H1 (cell line): ENCODE results near the gene ELMO3. TPM values are rescaled to one million over a fixed set of nuclear protein-coding genes. Genes with fewer than 3 reads are reported as not detected.

Source experiments
- CTCF ChIA-PET: fragments of 300-600 bp; sonication (Branson Sonifier 250); formaldehyde crosslinking; loops from one replicate; lab custom pipeline; 2021; ENCODE audit not compliant: partially characterized antibody; lab: Charles Lee
- POLR2A ChIA-PET: fragments of 300-600 bp; sonication (Branson Sonifier 250); formaldehyde crosslinking; loops from one replicate; lab custom pipeline; 2021; ENCODE audit warnings: inconsistent platforms; ENCODE audit not compliant: partially characterized antibody; lab: Charles Lee
- DNase-seq, 2 experiments: peaks; one replicate each; pipeline versions ENCODE4 v3.0.0 to v3.0.0-alpha.2; 2010 to 2022; ENCODE audit warnings: low spot score in 2 of 2, low read depth in 1 of 2, mixed read lengths in 1 of 2
- FAIRE-seq: peaks from 2 replicates; lab custom pipeline; 2011; peaks lifted over from hg19 to GRCh38; lab: Jason Lieb, UNC
- H2AFZ ChIP-seq: 2 replicates; pipeline ENCODE4 v1.8.1; 2012; ENCODE audit warnings: low read length, inconsistent platforms
- H2AK5ac ChIP-seq: 2 replicates; pipeline ENCODE4 v1.6.1; 2013; ENCODE audit warnings: low read depth, low read length
- H2BK120ac ChIP-seq: replicated peaks from 2 replicates; pipeline ENCODE3; 2013; ENCODE audit warnings: low read depth, low read length, inconsistent platforms
- H2BK12ac ChIP-seq: 2 replicates; pipeline ENCODE4 v1.6.1; 2013; ENCODE audit warnings: low read depth, low read length
- H2BK15ac ChIP-seq: 2 replicates; pipeline ENCODE4 v1.6.1; 2013; ENCODE audit warnings: low read length
- H2BK20ac ChIP-seq: 2 replicates; pipeline ENCODE4 v1.6.1; 2013; ENCODE audit warnings: low read length
- H2BK5ac ChIP-seq: 2 replicates; pipeline ENCODE4 v1.6.1; 2013; ENCODE audit warnings: low read depth, low read length
- H3K14ac ChIP-seq: 2 replicates; pipeline ENCODE4 v1.6.1; 2013; ENCODE audit warnings: inconsistent platforms; ENCODE audit not compliant: insufficient read length
- H3K18ac ChIP-seq: 2 replicates; pipeline ENCODE4 v1.6.1; 2013; ENCODE audit warnings: low read length; ENCODE audit errors: extremely low read depth
- H3K23ac ChIP-seq: 2 replicates; pipeline ENCODE4 v1.6.1; 2013; ENCODE audit warnings: inconsistent platforms; ENCODE audit not compliant: insufficient read length
- H3K23me2 ChIP-seq: 2 replicates; pipeline ENCODE4 v1.6.1; 2013; ENCODE audit warnings: low read depth, low read length
- H3K27ac ChIP-seq: 2 replicates; pipeline ENCODE4 v1.6.1; 2011; ENCODE audit warnings: low read depth, low read length, inconsistent platforms
- H3K27me3 ChIP-seq, 4 experiments: replicated peaks in 1 of 4; 1 replicate in 1 of 4; 2 replicates in 3 of 4; pipeline versions ENCODE4 v1.6.1 to v1.8.1; 2011 to 2013; ENCODE audit warnings: low read length in 3 of 4, mild to moderate bottlenecking in 3 of 4, inconsistent platforms in 2 of 4, mixed read lengths in 2 of 4, moderate library complexity in 1 of 4; ENCODE audit not compliant: control insufficient read depth in 3 of 4, insufficient read depth in 3 of 4; ENCODE audit errors: extremely low read depth in 1 of 4
- H3K36me3 ChIP-seq, 4 experiments: 2 replicates each; pipeline versions ENCODE4 v1.6.1 to v1.8.1; 2011 to 2013; ENCODE audit warnings: mild to moderate bottlenecking in 4 of 4, low read length in 3 of 4, moderate library complexity in 2 of 4, control low read depth in 1 of 4, inconsistent platforms in 1 of 4; ENCODE audit not compliant: insufficient read depth in 4 of 4, control insufficient read depth in 2 of 4
- H3K4ac ChIP-seq: replicated peaks from 2 replicates; pipeline ENCODE3; 2013; ENCODE audit warnings: low read length, low read depth, mixed read lengths, inconsistent platforms; ENCODE audit not compliant: insufficient read length
- H3K4me1 ChIP-seq, 4 experiments: replicated peaks in 1 of 4; 1 replicate in 1 of 4; 2 replicates in 3 of 4; pipeline versions ENCODE4 v1.6.1 to v1.8.1; 2011 to 2013; ENCODE audit warnings: low read length in 3 of 4, inconsistent platforms in 2 of 4, mixed read lengths in 1 of 4; ENCODE audit not compliant: insufficient read depth in 4 of 4, control insufficient read depth in 3 of 4
- H3K4me2 ChIP-seq, 2 experiments: 2 replicates each; pipeline versions ENCODE4 v1.6.1 to v1.8.1; 2011 to 2013; ENCODE audit warnings: low read depth in 2 of 2, low read length in 2 of 2, control low read depth in 1 of 2, inconsistent platforms in 1 of 2, mild to moderate bottlenecking in 1 of 2; ENCODE audit not compliant: insufficient read depth in 1 of 2
- H3K4me3 ChIP-seq, 4 experiments: fragments of 200-600, 300-600 bp in 1 of 4; sonication (generic), shearing (Covaris generic), sonication (Bioruptor Twin) in 1 of 4; 2 replicates each; pipeline versions ENCODE4 v1.5.1 to v1.8.1; 2011 to 2016; ENCODE audit warnings: low read length in 4 of 4, low read depth in 3 of 4, control low read depth in 2 of 4, inconsistent platforms in 2 of 4, mild to moderate bottlenecking in 2 of 4, mixed read lengths in 1 of 4, moderate library complexity in 1 of 4; ENCODE audit not compliant: insufficient read depth in 2 of 4; ENCODE audit errors: extremely low read depth in 1 of 4
- H3K56ac ChIP-seq: replicated peaks from 2 replicates; pipeline ENCODE3; 2013; ENCODE audit warnings: low read depth, mild to moderate bottlenecking, mixed read lengths, low read length, inconsistent platforms; ENCODE audit not compliant: insufficient read length
- H3K79me1 ChIP-seq: 2 replicates; pipeline ENCODE4 v1.6.1; 2013; ENCODE audit warnings: low read depth, low read length, control low read depth
- H3K79me2 ChIP-seq, 2 experiments: 2 replicates each; pipeline versions ENCODE4 v1.6.1 to v1.8.1; 2012 to 2013; ENCODE audit warnings: low read length in 2 of 2, mild to moderate bottlenecking in 2 of 2, inconsistent platforms in 1 of 2; ENCODE audit not compliant: insufficient read depth in 2 of 2, control insufficient read depth in 1 of 2
- H3K9ac ChIP-seq, 4 experiments: replicated peaks in 1 of 4; 1 replicate in 1 of 4; 2 replicates in 3 of 4; pipeline versions ENCODE4 v1.6.1 to v1.8.1; 2011 to 2013; ENCODE audit warnings: low read depth in 3 of 4, low read length in 3 of 4, control low read depth in 2 of 4, mild to moderate bottlenecking in 2 of 4, moderate library complexity in 2 of 4, inconsistent platforms in 1 of 4; ENCODE audit errors: extremely low read depth in 1 of 4
- H3K9me3 ChIP-seq, 2 experiments: 2 replicates each; pipeline versions ENCODE4 v1.6.1 to v1.8.1; 2012 to 2013; ENCODE audit warnings: mild to moderate bottlenecking in 2 of 2, moderate library complexity in 2 of 2, control low read depth in 1 of 2, inconsistent platforms in 1 of 2, low read depth in 1 of 2, low read length in 1 of 2, mixed read lengths in 1 of 2; ENCODE audit not compliant: insufficient read depth in 2 of 2
- H4K20me1 ChIP-seq, 2 experiments: replicated peaks in 1 of 2; 2 replicates each; pipeline versions ENCODE3 to v1.8.1; 2011 to 2013; ENCODE audit warnings: inconsistent platforms in 2 of 2, low read length in 2 of 2, mild to moderate bottlenecking in 1 of 2; ENCODE audit not compliant: insufficient read depth in 2 of 2, control insufficient read depth in 1 of 2
- H4K5ac ChIP-seq: 2 replicates; pipeline ENCODE4 v1.6.1; 2013; ENCODE audit warnings: low read length, low read depth, mixed read lengths, inconsistent platforms; ENCODE audit not compliant: insufficient read length
- H4K8ac ChIP-seq: 2 replicates; pipeline ENCODE4 v1.8.0; 2013; ENCODE audit warnings: mild to moderate bottlenecking, moderate library complexity, low read length, inconsistent platforms; ENCODE audit not compliant: insufficient read depth; ENCODE audit errors: extremely low read depth
- H4K91ac ChIP-seq: replicated peaks from 2 replicates; pipeline ENCODE3; 2013; ENCODE audit warnings: low read length, mixed read lengths, inconsistent platforms; ENCODE audit not compliant: insufficient read length
- ASH2L ChIP-seq: fragments of 200-600, 300-600 bp; sonication (generic); IDR thresholded peaks from one replicate; pipeline ENCODE4 v1.7.1; 2017; ENCODE audit warnings: low read length
- BACH1 ChIP-seq: IDR thresholded peaks from 2 replicates; pipeline ENCODE4 v1.6.1; 2012; ENCODE audit warnings: low read length, improper control_type of control experiment
- JUN ChIP-seq: IDR thresholded peaks from 2 replicates; pipeline ENCODE4 v1.6.1; 2011; ENCODE audit warnings: low read depth, mild to moderate bottlenecking, improper control_type of control experiment, low read length
- KDM4A ChIP-seq: IDR thresholded peaks from one replicate; pipeline ENCODE4 v1.7.1; 2012; ENCODE audit warnings: low read depth, mild to moderate bottlenecking, moderate library complexity, low read length, inconsistent platforms; ENCODE audit not compliant: severe bottlenecking
- KDM5A ChIP-seq: fragments of 200-600 bp; IDR thresholded peaks from 2 replicates; pipeline ENCODE4 v1.7.1; 2012; ENCODE audit warnings: mild to moderate bottlenecking, low read length, inconsistent platforms, mixed read lengths
- MAFK ChIP-seq: IDR thresholded peaks from 2 replicates; pipeline ENCODE4 v1.6.1; 2012; ENCODE audit warnings: low read depth, mild to moderate bottlenecking, improper control_type of control experiment, low read length
- POLR2A ChIP-seq, 2 experiments: IDR thresholded peaks; 1 replicate in 1 of 2; 2 replicates in 1 of 2; pipeline ENCODE4 v1.6.1; 2011; ENCODE audit warnings: low read depth in 2 of 2, low read length in 2 of 2, mild to moderate bottlenecking in 2 of 2; ENCODE audit errors: control extremely low read depth in 1 of 2
- RFX5 ChIP-seq: IDR thresholded peaks from 2 replicates; pipeline ENCODE4 v1.6.1; 2011; ENCODE audit warnings: low read depth, low read length, improper control_type of control experiment, borderline replicate concordance
- SIN3A ChIP-seq, 2 experiments: IDR thresholded peaks in 1 of 2; conservative IDR thresholded peaks in 1 of 2; 2 replicates each; pipeline ENCODE4 v1.6.1; 2011 to 2012; ENCODE audit warnings: low read length in 2 of 2, improper control_type of control experiment in 1 of 2, low read depth in 1 of 2, mild to moderate bottlenecking in 1 of 2
- TEAD4 ChIP-seq: IDR thresholded peaks from 2 replicates; pipeline ENCODE4 v1.6.1; 2012; ENCODE audit warnings: low read depth, low read length, inconsistent platforms, mixed read lengths
- ZNF274 ChIP-seq: IDR thresholded peaks from 2 replicates; pipeline ENCODE4 v1.7.0; 2012; ENCODE audit warnings: low read length, borderline replicate concordance; ENCODE audit errors: extremely low read depth
- WGBS, 2 experiments: shearing (Covaris generic) in 1 of 2; methylation state at CpG; one replicate each; pipeline versions ENCODE4 v1.1.6 to v1.1.7; 2013 to 2015; ENCODE audit warnings: low lambda C conversion rate in 2 of 2, mixed read lengths in 2 of 2, inconsistent platforms in 1 of 2, low coverage in 1 of 2, missing lambda C conversion rate in 1 of 2; ENCODE audit not compliant: insufficient replicate concordance in 2 of 2, insufficient coverage in 1 of 2, insufficient read length in 1 of 2; ENCODE audit errors: extremely low coverage in 1 of 2, missing lambda C conversion rate in 1 of 2; 5-methylcytosine and 5-hydroxymethylcytosine counted together
- polyA plus RNA-seq, 7 experiments: library from polyadenylated mRNA; depleted of rRNA in 3 of 7; stranded (reverse) in 5 of 7; unstranded in 2 of 7; fragments of >200 nt in 5 of 7; fragments of 200-250 nt in 2 of 7; gene quantifications; 1 replicate in 5 of 7; 2 replicates in 1 of 7; 4 replicates in 1 of 7; pipeline versions ENCODE4 v1.2.1 to v1.2.3, GENCODE V29; 2011 to 2013; ENCODE audit warnings: missing spikeins in 2 of 7, mixed read lengths in 2 of 7
- total RNA-seq: library from RNA; stranded (reverse); fragmentation: NEBNext Ultra II Directional; extraction: Animal tissue kit (Norgen Biotek cat#: 25700); gene quantifications from 2 replicates; pipeline ENCODE4 v1.2.1, GENCODE V29; 2021

Gene ELMO3
- total and polyA plus RNA-seq, 2 of the 8 experiments (the other 6 are each of a cell fraction or from before 2014, with no cell fraction given): 9.6 to 10.9 TPM

- peaks cover 5 to 12% (median 6%) of the 10 kb centered on the region in 4 experiments; a peak in 4 of 8 replicates for H3K36me3 ChIP-seq
- no peak overlapping the region for H3K23ac ChIP-seq
- FAIRE-seq (no peak), DNase-seq (no peak)
- H2AK5ac ChIP-seq: peak overlapping the region; percentile 94
- no peaks in the 10 kb centered on the region for H3K9me3 ChIP-seq
- H4K91ac ChIP-seq: peak overlapping the region; percentile 39
- H3K4me3 ChIP-seq: no peak overlapping the region
- H2BK120ac ChIP-seq: no peak overlapping the region
- H2BK20ac ChIP-seq: 0 out of 2 replicates have a peak overlapping the region, but pooled peaks have one; percentile 48
- peaks cover under 1% of the 10 kb centered on the region; the same call in 1 of the 2 replicates for H3K23me2 ChIP-seq
- H4K8ac ChIP-seq: no peak overlapping the region
- peaks cover 0 to 21% of the 10 kb centered on the region in 2 experiments; a peak in 2 of 4 replicates for H3K79me2 ChIP-seq
- peak overlapping the region in 1 of 2 experiments; percentile 44 for H3K4me2 ChIP-seq
- no peak overlapping the region for H3K56ac ChIP-seq
- 0 out of 2 replicates have a peak overlapping the region, but pooled peaks have one; percentile 61 for H2BK15ac ChIP-seq
- POLR2A ChIA-PET: interaction anchor here (1.0 to 1.7 kb wide), 3 partner anchors 9 to 13 kb away, joined by 3 to 5 read pairs (median 3); no protein-coding TSS in a partner anchor
- peak overlapping the region; percentile 46; the same call in 1 of the 2 replicates for H3K27ac ChIP-seq
- peak overlapping the region in 3 of 4 experiments; percentile 14 to 46 (median 25); a peak in 3 of 7 replicates for H3K9ac ChIP-seq
- H2AFZ ChIP-seq: no peak overlapping the region
- peaks cover 18% of the 10 kb centered on the region for H3K79me1 ChIP-seq
- CTCF ChIA-PET: interaction anchor here (1.0 to 1.6 kb wide), 3 partner anchors 37 to 145 kb away, joined by 3 to 6 read pairs (median 4); no protein-coding TSS in a partner anchor
- no peaks in the 10 kb centered on the region for H3K27me3 ChIP-seq
- peak overlapping the region; percentile 94 for H2BK12ac ChIP-seq
- H2BK5ac ChIP-seq: peak overlapping the region; percentile 41
- peaks cover 12 to 23% (median 14%) of the 10 kb centered on the region in 4 experiments for H3K4me1 ChIP-seq
- WGBS, 2 experiments: 76% methylated on average over 7 of the region's 10 CpGs; no CpG with 5 or more reads in 1 of the 2 experiments
- no peak overlapping the region for H3K14ac ChIP-seq
- no peak overlapping the region for H3K4ac ChIP-seq
- H4K5ac ChIP-seq: no peak overlapping the region
- peaks cover 0 to 6% of the 10 kb centered on the region in 2 experiments for H4K20me1 ChIP-seq
- H3K18ac ChIP-seq: peak overlapping the region; percentile 78
- TF ChIP-seq RFX5 (no peak), POLR2A (IDR thresholded peaks at IDR 0.05; ENCODE audit: control extremely low read depth in 1 of 2, low read depth in 2 of 2, low read length in 2 of 2) (no peak), ZNF274 (no peak), MAFK (peak; percentile 82; the same call in 1 of the 2 replicates), SIN3A (conservative IDR thresholded peaks at IDR 0.05 in 1 of 2, IDR thresholded peaks at IDR 0.05 in 1 of 2; ENCODE audit: low read depth in 1 of 2, low read length in 2 of 2) (no peak), BACH1 (peak; percentile 93), TEAD4 (peak; percentile 27; the same call in 1 of the 2 replicates), ASH2L (no peak), JUN (no peak), KDM4A (no peak), KDM5A (no peak)
Measured at GRCh38 chr16:67241008-67241900, 42.3 kb downstream of the ELMO3 start.
